Keratinocyte (primary cell): ENCODE results near the gene FYB1. TPM values are rescaled to one million over a fixed set of nuclear protein-coding genes. Genes with fewer than 3 reads are reported as not detected.
A peak's percentile ranks its signal among the peaks of the same experiment; 100 is the strongest.

ENCODE experiments used
- DNase-seq: peaks from one replicate; pipeline ENCODE4 v3.0.0-alpha.2; 2011; ENCODE audit warnings: low read depth, missing footprints, low spot score
- FAIRE-seq: peaks from 2 replicates; lab custom pipeline; 2011; peaks lifted over from hg19 to GRCh38; lab: Jason Lieb, UNC
- H2AFZ ChIP-seq: 2 replicates; pipeline ENCODE4 v1.6.0; 2012; ENCODE audit warnings: low read length, control low read depth, inconsistent platforms; ENCODE audit not compliant: control insufficient read depth
- H3K27ac ChIP-seq: 2 replicates; pipeline ENCODE4 v1.5.1; 2011; ENCODE audit warnings: low read length; ENCODE audit not compliant: control insufficient read depth, insufficient read depth
- H3K27me3 ChIP-seq: 3 replicates; pipeline ENCODE4 v1.6.0; 2011; ENCODE audit warnings: low read length; ENCODE audit not compliant: control insufficient read depth, insufficient read depth; ENCODE audit errors: extremely low read depth
- H3K36me3 ChIP-seq, 2 experiments: 2 replicates in 1 of 2; 3 replicates in 1 of 2; pipeline ENCODE4 v1.5.1; 2011; ENCODE audit warnings: low read length in 2 of 2, mild to moderate bottlenecking in 1 of 2; ENCODE audit not compliant: control insufficient read depth in 2 of 2, insufficient read depth in 2 of 2; ENCODE audit errors: extremely low read depth in 1 of 2
- H3K4me1 ChIP-seq: 3 replicates; pipeline ENCODE4 v1.5.1; 2011; ENCODE audit warnings: low read length; ENCODE audit not compliant: control insufficient read depth, insufficient read depth; ENCODE audit errors: extremely low read depth
- H3K4me2 ChIP-seq: 3 replicates; pipeline ENCODE4 v1.6.0; 2011; ENCODE audit warnings: low read depth, low read length; ENCODE audit not compliant: control insufficient read depth, insufficient read depth; ENCODE audit errors: extremely low read depth
- H3K4me3 ChIP-seq, 3 experiments: fragments of 200-600 bp in 1 of 3; sonication (generic) in 1 of 3; 2 replicates in 2 of 3; 3 replicates in 1 of 3; pipeline ENCODE4 v1.5.1; 2011 to 2016; ENCODE audit warnings: low read length in 3 of 3, mild to moderate bottlenecking in 3 of 3, control low read depth in 2 of 3, inconsistent platforms in 1 of 3, low read depth in 1 of 3, mixed read lengths in 1 of 3, mixed run types in 1 of 3, moderate library complexity in 1 of 3; ENCODE audit not compliant: control insufficient read depth in 2 of 3, insufficient read depth in 2 of 3; ENCODE audit errors: extremely low read depth in 1 of 3
- H3K79me2 ChIP-seq: 2 replicates; pipeline ENCODE4 v1.6.0; 2012; ENCODE audit warnings: low read length; ENCODE audit not compliant: control insufficient read depth, insufficient read depth
- H3K9ac ChIP-seq: 3 replicates; pipeline ENCODE4 v1.6.0; 2011; ENCODE audit warnings: low read length; ENCODE audit not compliant: control insufficient read depth, insufficient read depth; ENCODE audit errors: extremely low read depth
- H3K9me1 ChIP-seq: 3 replicates; pipeline ENCODE4 v1.6.0; 2011; ENCODE audit warnings: low read length; ENCODE audit not compliant: control insufficient read depth, insufficient read depth; ENCODE audit errors: extremely low read depth
- H3K9me3 ChIP-seq: 2 replicates; pipeline ENCODE4 v1.5.1; 2012; ENCODE audit warnings: low read depth, low read length; ENCODE audit not compliant: control insufficient read depth
- H4K20me1 ChIP-seq: 3 replicates; pipeline ENCODE4 v1.6.0; 2011; ENCODE audit warnings: low read length; ENCODE audit not compliant: control insufficient read depth, insufficient read depth; ENCODE audit errors: extremely low read depth
- EZH2 ChIP-seq: IDR thresholded peaks from one replicate; pipeline ENCODE4 v1.6.1; 2012; ENCODE audit warnings: inconsistent platforms, mild to moderate bottlenecking, low read length, moderate library complexity
- dilution Hi-C: fragments of 300-500 bp; cut with MboI; formaldehyde crosslinking; loops from one replicate; pipeline ENCODE4 v1.7.0; 2020; ENCODE audit warnings: low sequenced_read_pairs; ENCODE audit not compliant: extremely low pct_ligation_motif_present
- polyA plus RNA-seq, 5 experiments: library from polyadenylated mRNA; depleted of rRNA in 3 of 5; stranded (reverse) in 3 of 5; stranded (forward) in 1 of 5; unstranded in 1 of 5; fragments of >200 nt; gene quantifications; 1 replicate in 1 of 5; 2 replicates in 3 of 5; 3 replicates in 1 of 5; pipeline versions ENCODE4 v1.2.1 to v1.2.3, GENCODE V29; 2011 to 2012; ENCODE audit warnings: missing spikeins in 2 of 5, low read depth in 1 of 5, low replicate concordance in 1 of 5
- TF ChIP-seq, protein P1 (sequence below), 3 experiments: IDR thresholded peaks in 1 of 3; conservative IDR thresholded peaks in 1 of 3; optimal IDR thresholded peaks in 1 of 3; 2 replicates in 2 of 3; 3 replicates in 1 of 3; pipeline versions ENCODE3 to v1.5.1; 2011; ENCODE audit warnings: low read length in 3 of 3, mild to moderate bottlenecking in 3 of 3, moderate library complexity in 2 of 3, control low read depth in 1 of 3, inconsistent platforms in 1 of 3; ENCODE audit not compliant: insufficient read depth in 2 of 3; ENCODE audit errors: extremely low read depth in 1 of 3

The FYB1 gene
- polyA plus RNA-seq, 1 donor (not counting 4 experiments of a cell fraction or from before 2014, with no cell fraction given): 0.29 TPM

DNA sequence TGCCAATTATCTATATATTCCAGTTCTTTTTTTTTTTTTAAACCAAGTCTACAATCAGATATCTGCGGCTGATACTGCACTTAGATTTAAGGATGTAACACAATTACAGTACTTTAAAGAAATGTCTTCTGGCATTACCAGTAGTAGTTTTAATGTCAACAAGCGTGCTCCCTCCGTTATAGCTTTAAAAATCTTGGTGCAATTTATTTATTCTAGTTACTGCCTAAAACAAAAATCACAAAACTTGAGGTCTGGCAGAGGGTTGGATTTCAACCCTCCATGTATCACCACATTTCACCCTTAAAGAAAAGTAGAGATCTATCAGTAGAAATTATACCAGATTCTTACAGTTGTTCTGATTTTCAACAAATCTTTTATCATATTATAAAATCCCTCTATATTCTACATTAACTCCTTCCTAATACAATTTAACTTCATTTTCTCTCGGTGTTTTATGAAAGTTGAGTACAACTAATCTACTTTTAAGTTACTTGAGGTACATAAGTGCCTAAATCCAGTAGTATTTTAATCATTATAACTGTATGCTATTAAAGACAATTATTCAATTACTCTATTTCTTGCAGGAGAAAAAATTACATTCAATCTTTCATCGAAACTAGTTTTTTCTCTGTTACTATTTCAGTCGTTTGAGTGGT is 143.1 kb downstream of the FYB1 start:
- H3K79me2 ChIP-seq: peaks cover 31% of the 10 kb centered on the region
- H3K4me3 ChIP-seq: peak overlapping the region in 1 of 3 experiments; percentile 43
- no peak for TF ChIP-seq EZH2
- TF ChIP-seq, protein P1, sequence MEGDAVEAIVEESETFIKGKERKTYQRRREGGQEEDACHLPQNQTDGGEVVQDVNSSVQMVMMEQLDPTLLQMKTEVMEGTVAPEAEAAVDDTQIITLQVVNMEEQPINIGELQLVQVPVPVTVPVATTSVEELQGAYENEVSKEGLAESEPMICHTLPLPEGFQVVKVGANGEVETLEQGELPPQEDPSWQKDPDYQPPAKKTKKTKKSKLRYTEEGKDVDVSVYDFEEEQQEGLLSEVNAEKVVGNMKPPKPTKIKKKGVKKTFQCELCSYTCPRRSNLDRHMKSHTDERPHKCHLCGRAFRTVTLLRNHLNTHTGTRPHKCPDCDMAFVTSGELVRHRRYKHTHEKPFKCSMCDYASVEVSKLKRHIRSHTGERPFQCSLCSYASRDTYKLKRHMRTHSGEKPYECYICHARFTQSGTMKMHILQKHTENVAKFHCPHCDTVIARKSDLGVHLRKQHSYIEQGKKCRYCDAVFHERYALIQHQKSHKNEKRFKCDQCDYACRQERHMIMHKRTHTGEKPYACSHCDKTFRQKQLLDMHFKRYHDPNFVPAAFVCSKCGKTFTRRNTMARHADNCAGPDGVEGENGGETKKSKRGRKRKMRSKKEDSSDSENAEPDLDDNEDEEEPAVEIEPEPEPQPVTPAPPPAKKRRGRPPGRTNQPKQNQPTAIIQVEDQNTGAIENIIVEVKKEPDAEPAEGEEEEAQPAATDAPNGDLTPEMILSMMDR (optimal IDR thresholded peaks at IDR 0.05 in 1 of 3, IDR thresholded peaks at IDR 0.05 in 1 of 3, conservative IDR thresholded peaks at IDR 0.05 in 1 of 3; ENCODE audit: extremely low read depth in 1 of 3, insufficient read depth in 2 of 3, low read length in 3 of 3): no peak
- no peaks in the 10 kb centered on the region for H3K27me3 ChIP-seq
- peak overlapping the region; percentile 61 for H2AFZ ChIP-seq
- H3K9me3 ChIP-seq: no peaks in the 10 kb centered on the region
- no peaks in the 10 kb centered on the region for H3K36me3 ChIP-seq
- dilution Hi-C loops: no loop called here
- H3K4me1 ChIP-seq: peaks cover 19% of the 10 kb centered on the region
- H3K9me1 ChIP-seq: no peaks in the 10 kb centered on the region
- peak overlapping the region; percentile 68 for H3K27ac ChIP-seq
- H3K4me2 ChIP-seq: peak overlapping the region; percentile 81
- DNase-seq (no peak), FAIRE-seq (no peak)
- H3K9ac ChIP-seq: peak overlapping the region; percentile 38
- H4K20me1 ChIP-seq: no peaks in the 10 kb centered on the region

DNA sequence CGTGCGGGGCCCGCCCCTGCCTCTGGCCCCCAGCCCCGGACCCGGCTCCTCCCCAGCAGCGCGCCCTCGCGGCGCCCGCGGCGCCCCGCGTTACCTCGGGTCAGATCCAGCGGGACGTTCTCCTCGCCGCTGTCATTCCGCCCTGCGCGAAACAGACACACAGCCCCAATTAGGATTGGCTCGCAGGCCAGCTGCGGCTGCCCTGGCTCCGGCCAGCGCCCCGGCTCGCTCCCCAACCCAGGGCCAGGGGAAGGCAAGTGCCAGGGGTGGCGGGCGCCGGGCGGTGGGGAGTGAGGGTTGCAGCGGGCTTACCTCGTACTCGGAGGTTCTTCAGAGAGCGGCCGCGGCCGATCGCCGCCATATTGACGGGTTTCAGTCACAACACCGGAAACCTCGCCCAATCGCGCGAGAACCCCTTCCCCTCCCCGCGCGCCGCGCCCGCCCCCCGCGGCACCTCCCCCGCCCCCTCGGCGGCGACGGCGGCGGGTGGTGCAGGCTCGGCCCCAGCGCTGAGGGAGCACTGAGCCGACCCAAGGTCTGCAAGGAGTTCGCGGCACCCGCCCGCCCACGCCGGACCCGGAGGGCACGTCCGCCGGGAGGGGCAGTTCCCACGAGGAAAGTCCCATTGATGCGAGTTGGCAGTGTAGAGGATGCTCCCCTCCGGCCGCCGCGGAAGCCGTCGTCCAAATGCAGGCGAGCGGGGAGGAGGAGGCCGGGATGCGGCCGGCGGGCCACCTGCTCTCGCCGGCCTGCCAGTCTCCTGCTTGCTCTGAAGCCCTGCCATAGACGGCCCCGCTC is 145.1 kb downstream of the FYB1 start, which contains the start of gene RICTOR:
Gene RICTOR (minus strand): TSS at position 383 of the 798 bp plus-strand sequence. CDS start 22 bp downstream, at position 361.
- no peaks in the 10 kb centered on the region for H3K27me3 ChIP-seq
- peak within 1 kb of the TSS; percentile 81 for H3K4me2 ChIP-seq
- no peaks in the 10 kb centered on the region for H3K9me3 ChIP-seq
- TF ChIP-seq, protein P1 (optimal IDR thresholded peaks at IDR 0.05 in 1 of 3, IDR thresholded peaks at IDR 0.05 in 1 of 3, conservative IDR thresholded peaks at IDR 0.05 in 1 of 3; ENCODE audit: extremely low read depth in 1 of 3, insufficient read depth in 2 of 3, low read length in 3 of 3): no peak
- TF ChIP-seq EZH2: no peak
- peak within 1 kb of the TSS; percentile 93 for H3K27ac ChIP-seq
- peak within 1 kb of the TSS; percentile 82 to 96 (median 90) for H3K4me3 ChIP-seq
- DNase-seq (no peak), FAIRE-seq (no peak)
- H3K9me1 ChIP-seq: no peaks in the 10 kb centered on the region
- H3K9ac ChIP-seq: peak within 1 kb of the TSS; percentile 97
- peaks cover 16% of the 10 kb centered on the region for H3K4me1 ChIP-seq
- peak within 1 kb of the TSS; percentile 84 for H2AFZ ChIP-seq
- peaks cover 49% of the 10 kb centered on the region for H3K79me2 ChIP-seq
- H4K20me1 ChIP-seq: no peaks in the 10 kb centered on the region
- peaks cover 2% of the 10 kb centered on the region in 2 experiments for H3K36me3 ChIP-seq
- dilution Hi-C loops: no loop called here
